KMS-11 (cell line): Measurements from ENCODE around the gene NFIB.

Experiments used
- H2AFZ ChIP-seq: fragments of 200-600 bp; sonication (generic); 2 replicates; pipeline ENCODE4 v1.6.1; 2016; ENCODE audit warnings: antibody characterized with exemption, mixed run types, low read depth
- H3K27ac ChIP-seq: fragments of 200-600 bp; sonication (generic); 2 replicates; pipeline ENCODE4 v1.6.1; 2016; ENCODE audit warnings: mild to moderate bottlenecking, mixed run types
- H3K27me3 ChIP-seq: fragments of 200-600 bp; sonication (generic); 2 replicates; pipeline ENCODE4 v1.6.1; 2017; ENCODE audit warnings: mild to moderate bottlenecking, low read depth, mixed run types, moderate library complexity; ENCODE audit not compliant: insufficient read depth
- H3K36me3 ChIP-seq: fragments of 200-600 bp; sonication (generic); 2 replicates; pipeline ENCODE4 v1.6.1; 2017; ENCODE audit warnings: mild to moderate bottlenecking, mixed run types; ENCODE audit not compliant: insufficient read depth
- H3K4me1 ChIP-seq: fragments of 200-600 bp; sonication (generic); 2 replicates; pipeline ENCODE4 v1.6.1; 2016; ENCODE audit warnings: mild to moderate bottlenecking, low read depth, mixed run types; ENCODE audit not compliant: poor library complexity, severe bottlenecking
- H3K4me2 ChIP-seq: fragments of 200-600 bp; sonication (generic); 2 replicates; pipeline ENCODE4 v1.7.0; 2016; ENCODE audit warnings: mild to moderate bottlenecking, mixed run types
- H3K4me3 ChIP-seq: fragments of 200-600 bp; sonication (generic); IDR thresholded peaks from 2 replicates; pipeline ENCODE4 v1.6.1; 2017; ENCODE audit warnings: low read depth, low read length, mixed read lengths; ENCODE audit not compliant: insufficient read depth
- H3K79me2 ChIP-seq: fragments of 200-600 bp; sonication (generic); 2 replicates; pipeline ENCODE4 v1.6.1; 2016; ENCODE audit warnings: low read depth, mixed run types; ENCODE audit not compliant: insufficient read depth
- H3K9ac ChIP-seq: fragments of 200-600 bp; sonication (generic); 2 replicates; pipeline ENCODE4 v1.6.1; 2016; ENCODE audit warnings: mild to moderate bottlenecking, mixed run types
- H4K20me1 ChIP-seq: fragments of 200-600 bp; sonication (generic); 2 replicates; pipeline ENCODE4 v1.6.1; 2016; ENCODE audit warnings: mild to moderate bottlenecking, mixed run types; ENCODE audit not compliant: insufficient read depth
- CTCF ChIP-seq: fragments of 200-600 bp; sonication (generic); conservative IDR thresholded peaks from 2 replicates; pipeline ENCODE4 v1.6.1; 2017; ENCODE audit warnings: low read depth, mild to moderate bottlenecking, antibody characterized with exemption, low read length, moderate library complexity, mixed read lengths

NFIB gene

GRCh38 chr9:14340994-14341393 is 27.1 kb upstream of the NFIB start:
- Histone ChIP-seq H3K36me3 (no peaks in the 10 kb centered on the region), H3K4me1 (no peaks in the 10 kb centered on the region), H3K4me3 (no peak overlapping the region), H3K27me3 (no peaks in the 10 kb centered on the region), H3K27ac (no peak overlapping the region), H2AFZ (no peak overlapping the region), H3K9ac (no peak overlapping the region), H4K20me1 (no peaks in the 10 kb centered on the region), H3K4me2 (no peak overlapping the region), H3K79me2 (no peaks in the 10 kb centered on the region)
- TF ChIP-seq CTCF: no peak

DNA sequence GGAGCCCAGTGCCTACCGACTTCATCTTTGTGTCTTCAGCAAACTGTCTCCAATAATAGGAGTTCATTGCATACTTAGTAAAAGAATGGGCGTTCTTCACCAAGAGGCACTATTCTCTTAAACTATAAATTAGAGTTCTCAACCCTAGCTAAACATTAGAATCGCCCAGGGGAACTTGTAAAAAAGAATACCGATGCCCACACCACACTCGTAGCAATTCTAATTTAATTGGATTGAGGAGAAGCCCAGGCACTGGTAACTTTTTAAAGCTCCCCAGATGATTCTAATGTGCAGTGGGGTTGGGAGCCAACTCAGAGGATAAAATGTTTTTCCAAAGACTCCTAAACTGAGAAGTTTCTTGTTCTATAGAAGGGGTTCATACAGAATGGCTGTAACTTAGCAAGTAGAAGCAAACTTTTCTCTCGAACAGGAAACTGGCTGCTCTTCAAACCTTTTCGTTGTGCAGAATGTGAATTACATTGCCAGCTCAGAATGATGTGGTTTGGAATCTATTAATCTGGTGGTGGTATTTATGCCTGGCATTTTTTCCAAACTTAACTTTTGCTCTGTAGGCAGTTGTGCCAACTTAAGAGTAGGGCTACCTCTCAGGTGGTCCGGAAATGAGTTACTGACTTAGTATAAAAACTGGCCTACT is 26.4 kb upstream of the NFIB start:
- H3K9ac ChIP-seq: no peak overlapping the region
- no peak overlapping the region for H3K27ac ChIP-seq
- no peaks in the 10 kb centered on the region for H4K20me1 ChIP-seq
- H3K79me2 ChIP-seq: no peaks in the 10 kb centered on the region
- no peak for TF ChIP-seq CTCF
- no peak overlapping the region for H3K4me2 ChIP-seq
- no peaks in the 10 kb centered on the region for H3K36me3 ChIP-seq
- no peak overlapping the region for H3K4me3 ChIP-seq
- H2AFZ ChIP-seq: no peak overlapping the region
- no peaks in the 10 kb centered on the region for H3K27me3 ChIP-seq
- H3K4me1 ChIP-seq: no peaks in the 10 kb centered on the region

DNA sequence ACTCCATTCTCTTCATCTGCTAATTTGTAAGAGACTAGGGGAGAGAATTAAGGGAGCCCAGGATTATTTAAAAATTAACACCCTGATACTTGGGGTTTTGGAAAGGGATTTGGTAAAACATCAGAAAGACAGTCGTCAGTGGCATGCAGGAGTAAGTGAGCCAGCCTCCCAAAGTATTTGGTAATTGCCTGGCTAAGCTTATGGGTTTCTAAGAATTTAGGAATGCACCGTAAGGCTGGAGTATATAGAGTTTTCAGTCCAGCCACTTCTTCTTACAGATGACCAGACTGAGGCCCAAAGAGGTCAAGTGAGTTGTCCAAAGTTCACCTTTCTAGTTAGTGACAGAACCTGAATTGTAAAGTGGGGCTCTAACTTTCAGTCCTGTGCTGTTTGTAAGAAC is 25.8 kb upstream of the NFIB start:
- no peaks in the 10 kb centered on the region for H4K20me1 ChIP-seq
- H3K36me3 ChIP-seq: no peaks in the 10 kb centered on the region
- H3K4me2 ChIP-seq: no peak overlapping the region
- no peak overlapping the region for H3K9ac ChIP-seq
- no peak for TF ChIP-seq CTCF
- no peak overlapping the region for H3K4me3 ChIP-seq
- no peak overlapping the region for H2AFZ ChIP-seq
- H3K27me3 ChIP-seq: no peaks in the 10 kb centered on the region
- no peak overlapping the region for H3K27ac ChIP-seq
- no peaks in the 10 kb centered on the region for H3K79me2 ChIP-seq
- H3K4me1 ChIP-seq: no peaks in the 10 kb centered on the region

- H4K20me1 ChIP-seq: no peaks in the 10 kb centered on the region
- no peak overlapping the region for H3K27ac ChIP-seq
- H3K36me3 ChIP-seq: no peaks in the 10 kb centered on the region
- no peak for TF ChIP-seq CTCF
- H3K4me2 ChIP-seq: no peak overlapping the region
- H3K27me3 ChIP-seq: no peaks in the 10 kb centered on the region
- no peaks in the 10 kb centered on the region for H3K4me1 ChIP-seq
- H2AFZ ChIP-seq: no peak overlapping the region
- no peaks in the 10 kb centered on the region for H3K79me2 ChIP-seq
- no peak overlapping the region for H3K4me3 ChIP-seq
- H3K9ac ChIP-seq: no peak overlapping the region
Measured at GRCh38 chr9:14337615-14338014, 23.7 kb upstream of the NFIB start.
